ENCODE results near the gene DCAF11.
A peak's percentile ranks its signal among the peaks of the same experiment; 100 is the strongest.

DCAF11 gene

GRCh38 chr14:24079491-24080141 lies 35.0 kb upstream of the DCAF11 start:
- no peak for DNase-seq (ENCODE audit: low read depth)

GRCh38 chr14:24080142-24080530 lies 34.4 kb upstream of the DCAF11 start:
- DNase-seq (ENCODE audit: low read depth): no peak

- peak; percentile 37 for DNase-seq (ENCODE audit: low read depth)
Measured at GRCh38 chr14:24080888-24081738, 33.5 kb upstream of the DCAF11 start.

GRCh38 chr14:24081739-24082211 lies 32.8 kb upstream of the DCAF11 start:
- DNase-seq (ENCODE audit: low read depth): no peak

- no peak for DNase-seq (ENCODE audit: low read depth)
Measured at GRCh38 chr14:24082411-24083080, 32.0 kb upstream of the DCAF11 start.

GRCh38 chr14:24083462-24083861 lies 31.1 kb upstream of the DCAF11 start:
- DNase-seq (ENCODE audit: low read depth): no peak

- no peak for DNase-seq (ENCODE audit: low read depth)
Measured at GRCh38 chr14:24084440-24084839, 30.1 kb upstream of the DCAF11 start.

GRCh38 chr14:24085215-24085614 lies 29.4 kb upstream of the DCAF11 start:
- no peak for DNase-seq (ENCODE audit: low read depth)

GRCh38 chr14:24086193-24086955 lies 28.2 kb upstream of the DCAF11 start:
- DNase-seq (ENCODE audit: low read depth): no peak

GRCh38 chr14:24087004-24087403 lies 27.6 kb upstream of the DCAF11 start:
- no peak for DNase-seq (ENCODE audit: low read depth)

GRCh38 chr14:24088095-24088494 lies 26.5 kb upstream of the DCAF11 start:
- no peak for DNase-seq (ENCODE audit: low read depth)

- no peak for DNase-seq (ENCODE audit: low read depth)
Measured at GRCh38 chr14:24089890-24090289, 24.7 kb upstream of the DCAF11 start.

- DNase-seq (ENCODE audit: low read depth): no peak
Measured at GRCh38 chr14:24092110-24092504, 22.5 kb upstream of the DCAF11 start.

GRCh38 chr14:24092505-24093206 lies 21.9 kb upstream of the DCAF11 start:
- no peak for DNase-seq (ENCODE audit: low read depth)

GRCh38 chr14:24093207-24093900 lies 21.2 kb upstream of the DCAF11 start:
- no peak for DNase-seq (ENCODE audit: low read depth)

GRCh38 chr14:24093901-24094840 lies 20.4 kb upstream of the DCAF11 start, which contains the start of gene PCK2:
PCK2 (plus strand) TSS chr14:24094311; CDS start chr14:24094406, 95 bp downstream.
- peak; percentile 47 for DNase-seq (ENCODE audit: low read depth)

- no peak for DNase-seq (ENCODE audit: low read depth)
Measured at GRCh38 chr14:24094841-24095270, 19.7 kb upstream of the DCAF11 start.

- no peak for DNase-seq (ENCODE audit: low read depth)
Measured at GRCh38 chr14:24095271-24096068, 19.1 kb upstream of the DCAF11 start.

Measured in stimulated activated CD8-positive, alpha-beta memory T cell treated with anti-CD3 and anti-CD28 coated beads, Interleukin-15, amount 100 ng/mL, for 1 hour (primary cell).